HepG2 (cell line): Measurements from ENCODE around the gene VWA5B1.

Experiments used
- CTCF ChIP-seq: sonication (generic); formaldehyde crosslinking; IDR thresholded peaks from 2 replicates; pipeline ENCODE4 v1.5.0; 2020; ENCODE audit warnings: mild to moderate bottlenecking, missing genetic modification reagents, moderate library complexity
- ELF1 ChIP-seq: sonication (generic); formaldehyde crosslinking; IDR thresholded peaks from 2 replicates; pipeline ENCODE4 v1.4.0; 2020; ENCODE audit warnings: missing genetic modification reagents
- FOXK1 ChIP-seq: sonication (generic); formaldehyde crosslinking; IDR thresholded peaks from 2 replicates; pipeline ENCODE4 v1.4.0; 2020; ENCODE audit warnings: low read depth, missing genetic modification reagents, borderline replicate concordance
- HDAC1 ChIP-seq: sonication (generic); formaldehyde crosslinking; IDR thresholded peaks from 2 replicates; pipeline ENCODE4 v1.5.1; 2020; ENCODE audit warnings: mild to moderate bottlenecking, missing genetic modification reagents
- MLX ChIP-seq: IDR thresholded peaks from 2 replicates; pipeline ENCODE4 v1.6.1; 2016
- RFX5 ChIP-seq: IDR thresholded peaks from 2 replicates; pipeline ENCODE4 v1.6.1; 2011; ENCODE audit warnings: low read depth, low read length, improper control_type of control experiment
- ZNF280D ChIP-seq: sonication (generic); formaldehyde crosslinking; IDR thresholded peaks from 2 replicates; pipeline ENCODE4 v1.5.1; 2020; ENCODE audit warnings: mild to moderate bottlenecking, missing genetic modification reagents

GRCh38 chr1:20275319-20275925, 15.3 kb upstream of the VWA5B1 start:
- no peak for TF ChIP-seq FOXK1 (CRISPR knock-in tag)
- no peak for TF ChIP-seq CTCF (CRISPR knock-in tag)
- TF ChIP-seq ELF1 (CRISPR knock-in tag), result no peak
- no peak for TF ChIP-seq HDAC1 (CRISPR knock-in tag)
- no peak for TF ChIP-seq RFX5
- TF ChIP-seq MLX, result no peak
- TF ChIP-seq ZNF280D (CRISPR knock-in tag), result no peak
